GM18499 (cell line): ENCODE measurements around the gene MRPS17.

Experiments
- ATAC-seq: cut with Tn5 transposase; IDR thresholded peaks from one replicate; pipeline ENCODE4 v1.9.1; 2021; ENCODE audit warnings: moderate number of reproducible peaks; ENCODE audit not compliant: insufficient read depth, unreplicated experiment

The MRPS17 gene

DNA sequence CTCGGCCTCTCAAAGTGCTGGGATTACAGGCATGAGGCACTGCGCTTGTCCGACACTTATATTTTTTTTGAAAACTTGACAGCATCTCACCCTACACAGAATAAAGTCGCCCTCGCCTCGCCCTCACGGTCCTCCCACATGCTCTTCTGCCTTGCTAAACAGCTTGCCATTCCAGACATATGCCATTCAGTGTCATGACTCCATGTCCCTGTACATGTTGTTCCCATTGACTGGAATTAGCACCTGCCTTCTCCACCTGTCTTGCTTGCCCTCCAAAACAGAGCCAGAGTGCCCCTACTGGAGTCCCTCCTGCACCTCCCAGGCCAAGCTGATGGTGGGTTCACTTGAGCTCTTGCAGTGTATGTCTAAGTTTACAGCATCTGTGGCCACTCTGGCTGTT is 18.9 kb downstream of the MRPS17 start:
- no peak for ATAC-seq

DNA sequence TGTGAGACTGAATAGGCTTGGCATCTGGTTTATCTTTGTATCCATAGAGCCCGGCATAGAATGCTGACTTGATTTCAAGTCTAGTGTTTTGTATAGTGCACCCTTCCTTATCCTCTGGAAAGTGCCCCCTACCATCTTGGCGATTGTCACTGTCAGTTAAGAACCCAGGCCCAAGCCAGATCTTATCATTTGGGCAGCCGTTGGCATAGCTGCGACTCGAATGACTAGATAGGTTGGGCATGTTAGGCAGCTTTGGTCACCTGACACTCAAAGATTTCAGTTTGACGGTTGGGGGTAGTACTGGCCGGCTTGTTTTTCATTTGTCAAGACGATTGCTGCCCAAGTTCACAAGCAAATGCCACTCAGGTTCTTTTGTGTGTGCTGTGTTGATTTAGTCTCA is 19.3 kb downstream of the MRPS17 start:
- no peak for ATAC-seq

DNA sequence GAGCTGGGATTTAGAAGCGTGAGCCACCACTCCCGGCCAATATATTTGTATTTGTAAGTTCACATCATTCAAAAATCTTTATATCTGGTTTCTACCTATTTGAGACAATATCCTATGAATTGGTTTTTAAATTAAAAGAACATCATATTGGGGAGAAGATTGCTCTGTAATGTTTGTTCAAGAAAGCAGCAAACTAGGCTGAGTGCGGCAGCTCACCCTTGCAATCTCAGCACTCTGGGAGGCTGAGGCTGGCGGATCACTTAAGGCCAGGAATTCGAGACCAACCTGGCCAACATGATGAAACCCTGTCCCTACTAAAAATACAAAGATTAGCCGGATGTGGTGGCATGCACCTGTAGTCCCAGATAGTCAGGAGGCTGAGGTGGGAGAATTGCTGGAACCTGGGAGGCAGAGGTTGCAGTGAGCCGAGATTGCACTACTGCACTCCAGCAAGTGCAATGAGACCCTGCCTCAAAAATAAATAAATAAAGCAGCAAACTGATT is 22.1 kb downstream of the MRPS17 start:
- ATAC-seq, result no peak

DNA sequence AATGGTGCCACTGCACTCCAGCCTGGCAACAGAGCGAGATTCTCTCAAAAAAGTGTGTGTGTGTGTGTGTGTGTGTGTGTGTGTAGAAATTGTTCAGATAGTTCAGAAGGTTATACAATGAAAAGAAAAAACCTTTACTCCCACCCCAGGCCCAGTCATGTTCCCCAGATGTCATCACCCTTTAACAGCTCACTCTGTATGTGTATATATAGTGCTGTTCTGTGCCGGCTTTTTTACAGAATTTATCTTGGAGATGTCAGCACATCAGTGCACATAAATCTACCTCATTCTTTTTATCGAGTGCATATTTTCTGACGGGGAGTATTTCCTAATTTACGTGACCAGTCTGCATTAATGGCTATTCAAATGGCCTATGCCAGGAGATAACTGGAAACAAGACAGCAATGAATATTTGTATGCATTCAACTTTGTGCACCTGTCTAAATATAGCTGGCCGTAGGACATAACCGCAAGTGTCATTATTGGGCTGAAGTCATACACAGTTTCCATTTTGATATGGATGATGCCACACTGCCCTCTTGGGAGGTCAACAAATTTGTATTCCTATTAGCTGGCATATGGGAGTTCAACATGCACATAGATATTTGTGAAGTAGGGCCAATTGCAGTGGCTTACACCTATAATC is 24.4 kb downstream of the MRPS17 start:
- no peak for ATAC-seq

DNA sequence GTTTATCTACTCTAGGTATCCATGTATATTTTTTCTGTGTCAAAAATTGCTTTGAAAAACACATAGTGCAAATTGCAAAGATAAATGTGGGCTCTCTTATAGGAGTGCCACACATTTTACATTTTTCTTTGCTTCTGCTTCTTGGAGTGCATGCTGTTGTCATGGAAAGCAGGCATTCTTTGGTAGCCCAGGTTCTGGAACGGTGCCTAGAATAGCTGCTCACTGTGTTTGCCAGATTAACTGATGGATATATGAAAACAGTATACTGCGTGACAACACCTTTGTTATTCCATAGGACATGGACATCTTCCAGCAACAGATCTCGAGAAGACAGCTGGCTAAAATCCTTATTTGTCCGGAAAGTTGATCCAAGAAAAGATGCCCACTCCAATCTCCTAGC is 26.2 kb downstream of the MRPS17 start:
- no peak for ATAC-seq

DNA sequence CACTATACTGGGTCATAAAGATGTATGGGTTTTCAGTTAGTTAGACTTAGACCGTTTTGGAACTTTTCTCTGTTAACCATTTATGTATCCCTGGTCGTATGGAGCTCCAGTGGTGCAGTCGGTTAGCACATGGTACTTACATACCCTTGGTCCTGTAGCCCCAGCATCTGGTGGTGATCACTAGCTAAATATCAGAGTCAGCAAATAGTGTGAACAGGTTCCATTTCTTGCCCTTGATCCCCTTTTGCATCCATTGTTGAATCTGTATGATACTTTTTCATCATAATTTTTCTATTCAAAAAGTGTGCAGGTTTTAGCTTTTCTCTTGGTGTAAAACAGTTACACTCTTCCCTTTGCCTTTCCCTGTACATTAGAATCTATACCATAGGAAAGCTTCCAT is 28.6 kb downstream of the MRPS17 start:
- no peak for ATAC-seq

DNA sequence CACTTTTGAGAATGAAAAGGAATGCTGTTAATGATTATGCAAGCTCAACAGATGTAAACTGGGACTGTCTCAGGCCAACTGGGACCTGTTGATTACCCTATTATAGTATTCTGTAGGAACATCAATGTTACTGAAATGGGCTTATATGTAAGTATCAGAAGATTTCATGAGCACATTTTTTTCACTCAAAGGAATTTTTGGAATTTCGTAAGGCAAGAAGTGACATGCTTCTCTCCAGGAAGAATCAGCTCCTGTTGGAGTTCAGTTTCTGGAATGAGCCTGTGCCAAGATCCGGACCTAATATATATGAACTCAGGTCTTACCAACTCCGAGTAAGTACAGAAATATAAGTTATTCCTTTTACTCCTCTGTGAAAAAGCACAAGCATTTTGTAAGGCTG is 31.9 kb downstream of the MRPS17 start:
- no peak for ATAC-seq

DNA sequence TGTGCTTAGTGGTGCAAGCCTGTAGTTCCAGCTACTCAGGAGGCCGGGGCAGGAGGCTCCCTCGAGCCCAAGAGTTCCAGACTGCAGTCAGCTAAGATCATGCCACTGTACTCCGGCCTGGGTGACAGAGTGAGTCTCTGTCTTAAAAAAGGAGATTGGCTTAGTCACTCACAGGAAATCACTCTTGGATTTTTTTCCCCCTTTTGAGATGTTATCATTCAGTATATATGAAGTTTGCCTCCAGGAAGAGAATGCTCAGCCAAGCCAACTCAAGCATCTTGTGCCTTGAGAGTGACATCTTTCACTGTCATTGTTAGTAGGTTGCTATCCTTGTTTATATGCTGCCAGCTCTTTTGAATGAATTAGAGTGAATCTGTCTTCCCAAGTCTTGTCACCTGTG is 40.7 kb downstream of the MRPS17 start:
- ATAC-seq, result no peak

DNA sequence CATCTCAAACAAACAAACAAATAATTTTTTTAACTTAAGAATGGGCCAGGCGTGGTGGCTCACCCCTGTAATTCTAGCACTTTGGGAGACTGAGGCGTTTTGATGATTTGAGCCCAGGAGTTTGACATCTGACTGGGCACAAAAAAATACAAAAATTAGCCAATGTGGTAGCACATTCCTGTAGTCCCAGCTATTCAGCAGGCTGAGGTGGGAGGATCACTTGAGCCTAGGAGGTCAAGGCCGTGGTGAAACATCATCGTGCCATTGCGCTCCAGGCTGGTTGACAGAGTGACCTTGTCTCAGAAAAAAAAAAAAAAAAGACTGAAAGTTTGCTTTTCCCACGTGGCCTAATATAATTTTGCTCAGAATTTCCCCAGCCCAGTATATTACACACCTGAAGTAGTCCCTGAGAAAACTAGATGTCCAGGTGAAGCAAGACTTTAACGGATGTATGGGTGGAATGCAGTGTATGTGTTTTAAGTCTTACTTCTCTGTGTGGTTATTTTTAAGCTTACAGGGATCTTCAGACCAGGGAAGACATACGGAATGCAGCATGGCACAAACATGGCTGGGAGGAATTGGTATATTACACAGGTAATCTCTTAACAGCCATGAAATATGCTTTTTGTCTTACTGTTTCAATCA is 45.3 kb downstream of the MRPS17 start:
- ATAC-seq, result no peak

DNA sequence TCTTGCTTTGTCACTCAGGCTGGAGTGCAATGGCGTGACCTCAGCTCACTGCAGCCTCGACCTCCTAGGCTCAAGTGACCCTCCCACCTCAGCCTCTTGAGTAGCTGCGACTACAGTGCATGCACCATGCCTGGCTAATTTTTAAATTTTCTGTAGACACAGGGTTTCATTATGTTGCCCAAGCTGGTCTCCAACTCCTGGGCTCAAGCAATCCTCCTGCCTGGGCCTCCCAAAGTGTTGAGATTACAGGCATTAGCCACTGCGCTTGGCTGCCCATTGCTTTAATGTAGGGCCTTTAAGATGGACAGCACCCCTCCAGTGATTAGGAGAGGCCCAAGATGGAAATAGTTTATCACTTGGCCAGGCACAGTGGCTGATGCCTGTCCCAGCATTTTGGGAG is 52.1 kb downstream of the MRPS17 start:
- ATAC-seq, result no peak
